ENCODE measurements around the gene STARD3.
A peak's percentile ranks its signal among the peaks of the same experiment; 100 is the strongest.
"Not testable (repeated sequence)": the region's sequence is repeated elsewhere in the genome, so short reads cannot be mapped to it uniquely, and the experiment has no call there.

The STARD3 gene

GRCh38 chr17:39636927-39637736 lies at the start of gene STARD3:
STARD3 (plus strand) TSS chr17:39637144; CDS start chr17:39653532, 16,388 bp downstream.
- peak; percentile 72 to 89 for DNase-seq (ENCODE audit: low read depth in 2 of 2)

GRCh38 chr17:39590180-39590579 lies 46.8 kb upstream of the STARD3 start:
- not testable (repeated sequence) for DNase-seq (ENCODE audit: low read depth in 2 of 2)

- no peak for DNase-seq (ENCODE audit: low read depth in 2 of 2)
Observed at GRCh38 chr17:39591958-39592954, 44.7 kb upstream of the STARD3 start.

GRCh38 chr17:39593371-39593770 lies 43.6 kb upstream of the STARD3 start:
- DNase-seq (ENCODE audit: low read depth in 2 of 2): no peak

- no peak for DNase-seq (ENCODE audit: low read depth in 2 of 2)
Observed at GRCh38 chr17:39595294-39595693, 41.6 kb upstream of the STARD3 start.

GRCh38 chr17:39595928-39596510 lies 40.9 kb upstream of the STARD3 start:
- DNase-seq (ENCODE audit: low read depth in 2 of 2): no peak

- no peak for DNase-seq (ENCODE audit: low read depth in 2 of 2)
Observed at GRCh38 chr17:39596543-39597267, 40.2 kb upstream of the STARD3 start.

- DNase-seq (ENCODE audit: low read depth in 2 of 2): no peak
Observed at GRCh38 chr17:39597372-39598046, 39.4 kb upstream of the STARD3 start.

- no peak for DNase-seq (ENCODE audit: low read depth in 2 of 2)
Observed at GRCh38 chr17:39598047-39598481, 38.9 kb upstream of the STARD3 start.

- no peak for DNase-seq (ENCODE audit: low read depth in 2 of 2)
Observed at GRCh38 chr17:39598630-39599003, 38.3 kb upstream of the STARD3 start.

- DNase-seq (ENCODE audit: low read depth in 2 of 2): no peak
Observed at GRCh38 chr17:39599004-39599664, 37.8 kb upstream of the STARD3 start.

- DNase-seq (ENCODE audit: low read depth in 2 of 2): no peak
Observed at GRCh38 chr17:39599665-39600231, 37.2 kb upstream of the STARD3 start.

- no peak for DNase-seq (ENCODE audit: low read depth in 2 of 2)
Observed at GRCh38 chr17:39600288-39600996, 36.5 kb upstream of the STARD3 start.

- DNase-seq (ENCODE audit: low read depth in 2 of 2): no peak
Observed at GRCh38 chr17:39600997-39601597, 35.8 kb upstream of the STARD3 start.

- no peak for DNase-seq (ENCODE audit: low read depth in 2 of 2)
Observed at GRCh38 chr17:39601758-39602532, 35.0 kb upstream of the STARD3 start.

- no peak for DNase-seq (ENCODE audit: low read depth in 2 of 2)
Observed at GRCh38 chr17:39602533-39603303, 34.2 kb upstream of the STARD3 start.

- no peak for DNase-seq (ENCODE audit: low read depth in 2 of 2)
Observed at GRCh38 chr17:39603304-39604016, 33.5 kb upstream of the STARD3 start.

Measured in stimulated activated CD4-positive, alpha-beta T cell treated with anti-CD3 and anti-CD28 coated beads, Interleukin-15, amount 100 ng/mL, for 48 hours (primary cell).